Measurements from ENCODE around the gene CD320. TPM values are rescaled to one million over a fixed set of nuclear protein-coding genes. Genes with fewer than 3 reads are reported as not detected.
"Not testable (repeated sequence)": the region's sequence is repeated elsewhere in the genome, so short reads cannot be mapped to it uniquely, and the experiment has no call there.

The CD320 gene
- total and polyA plus RNA-seq, 12 donors: 20.3 to 81.2 (median 28.6) TPM

- peaks cover 0 to 11% (median 0%) of the 10 kb centered on the region in 11 donors for H3K9me3 ChIP-seq
- H3K36me3 ChIP-seq: no peaks in the 10 kb centered on the region
- H3K27ac ChIP-seq: peak overlapping the region in 3 of 10 donors; percentile 17 to 28 (median 18)
- DNase-seq: no peak
- ATAC-seq: peak in 4 of 8 donors; percentile 6 to 23 (median 10)
- peaks cover 0 to 10% (median 0%) of the 10 kb centered on the region in 7 donors for H3K27me3 ChIP-seq
- peaks cover 3 to 48% (median 21%) of the 10 kb centered on the region in 9 donors for H3K4me1 ChIP-seq
- TF ChIP-seq, protein P1, sequence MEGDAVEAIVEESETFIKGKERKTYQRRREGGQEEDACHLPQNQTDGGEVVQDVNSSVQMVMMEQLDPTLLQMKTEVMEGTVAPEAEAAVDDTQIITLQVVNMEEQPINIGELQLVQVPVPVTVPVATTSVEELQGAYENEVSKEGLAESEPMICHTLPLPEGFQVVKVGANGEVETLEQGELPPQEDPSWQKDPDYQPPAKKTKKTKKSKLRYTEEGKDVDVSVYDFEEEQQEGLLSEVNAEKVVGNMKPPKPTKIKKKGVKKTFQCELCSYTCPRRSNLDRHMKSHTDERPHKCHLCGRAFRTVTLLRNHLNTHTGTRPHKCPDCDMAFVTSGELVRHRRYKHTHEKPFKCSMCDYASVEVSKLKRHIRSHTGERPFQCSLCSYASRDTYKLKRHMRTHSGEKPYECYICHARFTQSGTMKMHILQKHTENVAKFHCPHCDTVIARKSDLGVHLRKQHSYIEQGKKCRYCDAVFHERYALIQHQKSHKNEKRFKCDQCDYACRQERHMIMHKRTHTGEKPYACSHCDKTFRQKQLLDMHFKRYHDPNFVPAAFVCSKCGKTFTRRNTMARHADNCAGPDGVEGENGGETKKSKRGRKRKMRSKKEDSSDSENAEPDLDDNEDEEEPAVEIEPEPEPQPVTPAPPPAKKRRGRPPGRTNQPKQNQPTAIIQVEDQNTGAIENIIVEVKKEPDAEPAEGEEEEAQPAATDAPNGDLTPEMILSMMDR (IDR thresholded peaks at IDR 0.05): no peak
- intact Hi-C loops (cut with DNase I): loop anchor here in 7 of 10 donors (5.0 to 10.0 kb wide), 6 partner anchors 40 to 233 kb away; partner anchors contain the start of genes PRAM1 (in 1 of the 7) and RAB11B (in 1 of the 7)
- peak overlapping the region in 5 of 10 donors; percentile 23 to 34 (median 30) for H3K4me3 ChIP-seq
- WGBS, 2 donors: 25 to 46% methylated on average over 10 of the region's 10 CpGs
Observed at GRCh38 chr19:8352134-8352827, 44.1 kb upstream of the CD320 start.

DNA sequence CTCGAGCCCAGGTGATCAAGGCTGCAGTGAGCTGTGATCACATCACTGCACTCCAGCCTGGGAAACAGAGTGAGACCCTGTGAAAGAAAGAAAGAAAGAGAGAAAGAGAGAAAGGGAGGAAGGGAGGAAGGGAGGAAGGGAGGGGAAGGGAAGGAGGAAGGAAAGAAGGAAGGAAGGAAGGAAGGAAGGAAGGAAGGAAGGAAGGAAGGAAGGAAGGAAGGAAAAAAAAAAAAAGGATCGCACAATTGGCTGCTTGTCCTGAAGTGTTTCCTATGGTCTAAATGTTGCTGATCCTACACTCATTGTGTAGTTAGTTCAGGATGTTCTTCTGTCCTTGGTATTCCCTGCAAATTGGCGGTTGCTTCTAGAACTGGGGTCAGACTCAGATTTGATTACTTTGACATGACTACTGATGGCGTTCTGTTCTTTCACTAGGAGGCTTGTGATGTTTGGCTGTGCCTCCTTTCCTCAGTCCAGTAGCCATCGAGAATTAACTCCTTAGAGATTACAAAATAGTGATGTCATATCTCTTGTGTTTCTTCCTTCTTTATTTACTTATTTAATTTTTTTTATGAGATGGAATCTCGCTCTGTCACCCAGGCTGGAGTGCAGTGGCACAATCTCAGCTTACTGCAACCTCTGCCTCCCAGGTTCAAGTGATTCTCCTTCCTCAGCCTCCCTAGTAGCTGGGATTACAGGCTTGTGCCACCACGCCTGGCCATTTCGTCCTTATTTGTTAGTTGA is 41.6 kb upstream of the CD320 start:
- not testable (repeated sequence) for DNase-seq, H3K9me3 ChIP-seq, H3K36me3 ChIP-seq, H3K4me3 ChIP-seq
- Histone ChIP-seq H3K4me1 (peaks cover 3 to 37% (median 21%) of the 10 kb centered on the region in 9 donors), H3K27ac (peak overlapping the region in 5 of 10 donors; percentile 16 to 41 (median 26)), H3K27me3 (peaks cover 0 to 12% (median 0%) of the 10 kb centered on the region in 7 donors)
- peak in 2 of 8 donors; percentile 25 to 26 for ATAC-seq
- WGBS, 2 donors: 59 to 71% methylated on average over 8 of the region's 8 CpGs
- intact Hi-C loops (cut with DNase I): loop anchor here in 7 of 10 donors (5.0 to 10.0 kb wide), 7 partner anchors 42 to 235 kb away; partner anchors contain the start of genes RAB11B (in 2 of the 7) and PRAM1 (in 1 of the 7)

- whole genome bisulfite sequencing, 2 donors: 37 to 39% methylated on average over 11 of the region's 11 CpGs
- no peaks in the 10 kb centered on the region for H3K36me3 ChIP-seq
- peaks cover 0 to 42% (median 0%) of the 10 kb centered on the region in 7 donors for H3K27me3 ChIP-seq
- peaks cover 0 to 50% (median 20%) of the 10 kb centered on the region in 9 donors for H3K4me1 ChIP-seq
- peak overlapping the region; percentile 51 to 87 (median 70) for H3K4me3 ChIP-seq
- H3K9me3 ChIP-seq: no peaks in the 10 kb centered on the region
- ATAC-seq: no peak
- TF ChIP-seq, protein P1 (IDR thresholded peaks at IDR 0.05): no peak
- no peak for DNase-seq
- H3K27ac ChIP-seq: peak overlapping the region in 8 of 10 donors; percentile 28 to 99 (median 96)
- intact Hi-C loops (cut with DNase I): loop anchor here in 2 of 10 donors (2.0 to 10.0 kb wide), 2 partner anchors 23 to 51 kb away; partner anchors contain the start of genes NDUFA7 (in 1 of the 2), RAB11B (in 1 of the 2) and RPS28 (in 1 of the 2)
Observed at GRCh38 chr19:8343483-8343844, 35.3 kb upstream of the CD320 start.

- H3K36me3 ChIP-seq: no peaks in the 10 kb centered on the region
- intact Hi-C loops (cut with DNase I): loop anchor here in 2 of 10 donors (2.0 to 10.0 kb wide), 2 partner anchors 22 to 52 kb away; partner anchors contain the start of genes NDUFA7 (in 1 of the 2), RAB11B (in 1 of the 2) and RPS28 (in 1 of the 2)
- WGBS, 2 donors: 4 to 5% methylated on average over 62 to 65 of the region's 65 CpGs
- H3K4me3 ChIP-seq: peak within 1 kb of the TSS; percentile 51 to 87 (median 70)
- peak; percentile 92 to 98 (median 94) for ATAC-seq
- peak within 1 kb of the TSS; percentile 90 to 99 (median 97) for H3K27ac ChIP-seq
- DNase-seq: peak; percentile 98 to 100
- peaks cover 0 to 46% (median 0%) of the 10 kb centered on the region in 7 donors for H3K27me3 ChIP-seq
- TF ChIP-seq, protein P1 (IDR thresholded peaks at IDR 0.05): peak in 3 of 9 donors; percentile 14 to 16 (median 15)
- peaks cover 0 to 53% (median 22%) of the 10 kb centered on the region in 9 donors for H3K4me1 ChIP-seq
- no peaks in the 10 kb centered on the region for H3K9me3 ChIP-seq
Observed at GRCh38 chr19:8342684-8343482, 34.7 kb upstream of the CD320 start, which contains the start of gene KANK3. Gene KANK3, minus strand, starts transcription at chr19:8343262. Its CDS starts 5,434 bp downstream, at chr19:8337828.

Measured in heart right ventricle (tissue), 16 donors.